Thyroid gland (tissue), 4 donors: ENCODE data around the gene DHX32.
"Not testable (repeated sequence)": the region's sequence is repeated elsewhere in the genome, so short reads cannot be mapped to it uniquely, and the experiment has no call there.

Experiments used
- POLR2A ChIP-seq, 2 donors: fragments of 450-650 bp; IDR thresholded peaks; one replicate each; pipeline ENCODE4 v1.6.1; 2017; ENCODE audit warnings: antibody characterized with exemption in 2 of 2, mild to moderate bottlenecking in 2 of 2, moderate library complexity in 1 of 2
- TF ChIP-seq, protein P1 (sequence below), 6 experiments: fragments of 200-600 bp in 3 of 6; fragments of 450-650 bp in 3 of 6; sonication (generic) in 3 of 6; IDR thresholded peaks; one replicate each; pipeline ENCODE4 v1.5.1; 2016 to 2019; ENCODE audit warnings: antibody characterized with exemption in 6 of 6, mild to moderate bottlenecking in 2 of 6, inconsistent platforms in 1 of 6, moderate library complexity in 1 of 6

DNA sequence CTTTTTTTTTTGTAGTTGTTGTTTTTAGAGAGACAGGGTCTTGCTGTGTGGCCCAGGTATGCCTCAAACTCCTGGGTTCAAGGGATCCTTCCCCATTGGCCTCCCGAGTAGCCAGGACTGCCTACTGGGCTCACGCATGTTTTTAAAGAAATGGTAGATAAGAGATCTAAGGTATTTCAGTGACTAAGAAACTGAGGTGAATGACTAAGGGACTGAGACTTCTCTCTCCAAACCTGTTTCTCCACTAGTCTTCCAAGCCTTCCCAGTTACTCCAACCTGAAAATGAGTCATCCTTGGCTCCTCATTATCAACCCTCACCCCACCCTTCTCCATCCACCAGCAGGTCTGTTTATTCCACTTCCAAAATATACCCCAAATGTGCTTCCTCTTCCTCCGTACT lies 19.9 kb upstream of the DHX32 start:
- TF ChIP-seq, protein P1, sequence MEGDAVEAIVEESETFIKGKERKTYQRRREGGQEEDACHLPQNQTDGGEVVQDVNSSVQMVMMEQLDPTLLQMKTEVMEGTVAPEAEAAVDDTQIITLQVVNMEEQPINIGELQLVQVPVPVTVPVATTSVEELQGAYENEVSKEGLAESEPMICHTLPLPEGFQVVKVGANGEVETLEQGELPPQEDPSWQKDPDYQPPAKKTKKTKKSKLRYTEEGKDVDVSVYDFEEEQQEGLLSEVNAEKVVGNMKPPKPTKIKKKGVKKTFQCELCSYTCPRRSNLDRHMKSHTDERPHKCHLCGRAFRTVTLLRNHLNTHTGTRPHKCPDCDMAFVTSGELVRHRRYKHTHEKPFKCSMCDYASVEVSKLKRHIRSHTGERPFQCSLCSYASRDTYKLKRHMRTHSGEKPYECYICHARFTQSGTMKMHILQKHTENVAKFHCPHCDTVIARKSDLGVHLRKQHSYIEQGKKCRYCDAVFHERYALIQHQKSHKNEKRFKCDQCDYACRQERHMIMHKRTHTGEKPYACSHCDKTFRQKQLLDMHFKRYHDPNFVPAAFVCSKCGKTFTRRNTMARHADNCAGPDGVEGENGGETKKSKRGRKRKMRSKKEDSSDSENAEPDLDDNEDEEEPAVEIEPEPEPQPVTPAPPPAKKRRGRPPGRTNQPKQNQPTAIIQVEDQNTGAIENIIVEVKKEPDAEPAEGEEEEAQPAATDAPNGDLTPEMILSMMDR (IDR thresholded peaks at IDR 0.05), result not testable (repeated sequence)
- TF ChIP-seq POLR2A (IDR thresholded peaks at IDR 0.05), result not testable (repeated sequence)
